NT2/D1 (cell line): Measurements from ENCODE around the gene USF3.

ENCODE experiments used
- DNase-seq: peaks from one replicate; pipeline ENCODE4 v3.0.0-alpha.2; 2011; ENCODE audit warnings: low read depth, low spot score
- H3K27me3 ChIP-seq: 2 replicates; pipeline ENCODE4 v1.6.0; 2011; ENCODE audit warnings: mild to moderate bottlenecking; ENCODE audit not compliant: insufficient read length, insufficient read depth
- H3K36me3 ChIP-seq: 2 replicates; pipeline ENCODE4 v1.6.1; 2011; ENCODE audit warnings: mild to moderate bottlenecking, low read length, mixed read lengths; ENCODE audit not compliant: insufficient read depth, insufficient read length
- H3K4me1 ChIP-seq: 2 replicates; pipeline ENCODE4 v1.5.1; 2011; ENCODE audit not compliant: insufficient read depth, insufficient read length
- H3K4me3 ChIP-seq: 2 replicates; pipeline ENCODE4 v1.5.1; 2011; ENCODE audit warnings: low read depth; ENCODE audit not compliant: insufficient read length
- H3K9ac ChIP-seq: 2 replicates; pipeline ENCODE4 v1.6.0; 2011; ENCODE audit warnings: low read depth; ENCODE audit not compliant: insufficient read length
- H3K9me3 ChIP-seq: 2 replicates; pipeline ENCODE4 v1.5.1; 2011; ENCODE audit warnings: mild to moderate bottlenecking, low read length; ENCODE audit not compliant: insufficient read depth
- SUZ12 ChIP-seq: IDR thresholded peaks from 2 replicates; pipeline ENCODE4 v1.6.1; 2011; ENCODE audit not compliant: insufficient read length, insufficient read depth; ENCODE audit errors: extremely low read depth
- YY1 ChIP-seq: IDR thresholded peaks from 2 replicates; pipeline ENCODE4 v1.6.1; 2011; ENCODE audit not compliant: insufficient read length, insufficient read depth
- ZNF274 ChIP-seq: IDR thresholded peaks from 2 replicates; pipeline ENCODE4 v1.6.1; 2011; ENCODE audit warnings: mild to moderate bottlenecking, low read depth, low read length

USF3 gene

GRCh38 chr3:113717818-113718217 lies 21.4 kb upstream of the USF3 start:
- H3K27me3 ChIP-seq = no peaks in the 10 kb centered on the region

GRCh38 chr3:113717308-113717707 lies 20.9 kb upstream of the USF3 start:
- Histone ChIP-seq H3K4me1 (peaks cover 2% of the 10 kb centered on the region), H3K27me3 (no peaks in the 10 kb centered on the region), H3K4me3 (no peak overlapping the region), H3K9ac (no peak overlapping the region), H3K36me3 (peaks cover 47% of the 10 kb centered on the region), H3K9me3 (no peaks in the 10 kb centered on the region)
- DNase-seq = no peak
- TF ChIP-seq SUZ12 (no peak), YY1 (no peak), ZNF274 (no peak)

More at GRCh38 chr3:113717818-113718217, 21.4 kb upstream of the USF3 start:
- peaks cover 52% of the 10 kb centered on the region for H3K36me3 ChIP-seq
- TF ChIP-seq SUZ12 (no peak), ZNF274 (no peak), YY1 (no peak)
- no peak for DNase-seq
- no peak overlapping the region for H3K4me3 ChIP-seq
- H3K9ac ChIP-seq = no peak overlapping the region
- H3K9me3 ChIP-seq = no peaks in the 10 kb centered on the region
- H3K4me1 ChIP-seq = peaks cover 2% of the 10 kb centered on the region

- no peaks in the 10 kb centered on the region for H3K27me3 ChIP-seq
- no peak overlapping the region for H3K4me3 ChIP-seq
- H3K9me3 ChIP-seq = no peaks in the 10 kb centered on the region
- peaks cover 2% of the 10 kb centered on the region for H3K4me1 ChIP-seq
- H3K36me3 ChIP-seq = peaks cover 22% of the 10 kb centered on the region
- TF ChIP-seq ZNF274 (no peak), SUZ12 (no peak), YY1 (no peak)
- DNase-seq = no peak
- H3K9ac ChIP-seq = no peak overlapping the region
Observed at GRCh38 chr3:113714702-113715101, 18.3 kb upstream of the USF3 start.

- Histone ChIP-seq H3K4me1 (no peaks in the 10 kb centered on the region), H3K4me3 (no peak overlapping the region), H3K36me3 (peaks cover 7% of the 10 kb centered on the region), H3K9ac (no peak overlapping the region), H3K9me3 (no peaks in the 10 kb centered on the region), H3K27me3 (no peaks in the 10 kb centered on the region)
- TF ChIP-seq YY1 (no peak), SUZ12 (no peak), ZNF274 (no peak)
- DNase-seq = no peak
Observed at GRCh38 chr3:113712129-113712528, 15.7 kb upstream of the USF3 start.

- no peaks in the 10 kb centered on the region for H3K9me3 ChIP-seq
- no peak for TF ChIP-seq SUZ12
- no peak for TF ChIP-seq ZNF274
- no peak for TF ChIP-seq YY1
- H3K9ac ChIP-seq = no peak overlapping the region
- no peak overlapping the region for H3K4me3 ChIP-seq
- H3K27me3 ChIP-seq = no peaks in the 10 kb centered on the region
- DNase-seq = no peak
- no peaks in the 10 kb centered on the region for H3K4me1 ChIP-seq
- H3K36me3 ChIP-seq = no peaks in the 10 kb centered on the region
Observed at GRCh38 chr3:113707835-113708234, 11.4 kb upstream of the USF3 start.

GRCh38 chr3:113698956-113699355 lies 2.5 kb upstream of the USF3 start:
- no peak for DNase-seq
- Histone ChIP-seq H3K9me3 (no peaks in the 10 kb centered on the region), H3K4me3 (no peak overlapping the region), H3K27me3 (no peaks in the 10 kb centered on the region), H3K4me1 (peaks cover 2% of the 10 kb centered on the region), H3K9ac (no peak overlapping the region), H3K36me3 (no peaks in the 10 kb centered on the region)
- TF ChIP-seq SUZ12 (no peak), YY1 (no peak), ZNF274 (no peak)

- no peak overlapping the region for H3K4me3 ChIP-seq
- TF ChIP-seq SUZ12 (no peak), ZNF274 (no peak), YY1 (no peak)
- no peaks in the 10 kb centered on the region for H3K36me3 ChIP-seq
Observed at GRCh38 chr3:113698213-113698742, 1.8 kb upstream of the USF3 start.

GRCh38 chr3:113697500-113698090 lies 1.2 kb upstream of the USF3 start:
- Histone ChIP-seq H3K9me3 (no peaks in the 10 kb centered on the region), H3K9ac (peak overlapping the region; percentile 86), H3K4me3 (peak overlapping the region; percentile 71), H3K4me1 (peaks cover 2% of the 10 kb centered on the region), H3K27me3 (no peaks in the 10 kb centered on the region), H3K36me3 (no peaks in the 10 kb centered on the region)
- DNase-seq = no peak
- no peak for TF ChIP-seq YY1
- no peak for TF ChIP-seq SUZ12
- TF ChIP-seq ZNF274 = no peak

More at GRCh38 chr3:113698213-113698742, 1.8 kb upstream of the USF3 start:
- Histone ChIP-seq H3K9ac (no peak overlapping the region), H3K27me3 (no peaks in the 10 kb centered on the region), H3K4me1 (peaks cover 2% of the 10 kb centered on the region), H3K9me3 (no peaks in the 10 kb centered on the region)
- DNase-seq = no peak
